Mesenchymal stem cell (in vitro differentiated cells and primary cell): Measurements from ENCODE around the gene PTX4.

Experiments
- DNase-seq: peaks from one replicate; pipeline ENCODE4 v3.0.0-alpha.2; 2013
- H2AFZ ChIP-seq: one replicate; pipeline ENCODE4 v1.6.1; 2013; ENCODE audit warnings: low read depth, mild to moderate bottlenecking, control low read depth, inconsistent platforms, low read length, moderate library complexity
- H2AK5ac ChIP-seq: 2 replicates; pipeline ENCODE4 v1.6.1; 2013; ENCODE audit warnings: low read length, moderate library complexity, mild to moderate bottlenecking, inconsistent platforms; ENCODE audit not compliant: severe bottlenecking
- H2BK120ac ChIP-seq: one replicate; pipeline ENCODE4 v1.6.1; 2013; ENCODE audit warnings: low read depth, mild to moderate bottlenecking, inconsistent platforms, low read length, moderate library complexity
- H2BK12ac ChIP-seq, 2 experiments: one replicate each; pipeline ENCODE4 v1.6.1; 2013; ENCODE audit warnings: inconsistent platforms in 2 of 2, low read length in 2 of 2, mild to moderate bottlenecking in 2 of 2, moderate library complexity in 2 of 2, control low read depth in 1 of 2
- H2BK15ac ChIP-seq: one replicate; pipeline ENCODE4 v1.6.1; 2013; ENCODE audit warnings: mild to moderate bottlenecking, low read depth, inconsistent platforms; ENCODE audit not compliant: poor library complexity, severe bottlenecking
- H2BK5ac ChIP-seq: 2 replicates; pipeline ENCODE4 v1.6.1; 2013; ENCODE audit warnings: low read depth, mild to moderate bottlenecking, low read length, control low read depth, inconsistent platforms; ENCODE audit not compliant: poor library complexity, severe bottlenecking
- H3K14ac ChIP-seq, 2 experiments: one replicate each; pipeline ENCODE4 v1.6.1; 2013; ENCODE audit warnings: inconsistent platforms in 2 of 2, low read length in 2 of 2, control low read depth in 1 of 2, mild to moderate bottlenecking in 1 of 2, moderate library complexity in 1 of 2
- H3K18ac ChIP-seq, 2 experiments: one replicate each; pipeline ENCODE4 v1.6.1; 2013; ENCODE audit warnings: inconsistent platforms in 2 of 2, low read length in 2 of 2, control low read depth in 1 of 2, low read depth in 1 of 2, mild to moderate bottlenecking in 1 of 2
- H3K23ac ChIP-seq, 2 experiments: one replicate each; pipeline ENCODE4 v1.6.1; 2013; ENCODE audit warnings: inconsistent platforms in 2 of 2, low read length in 2 of 2, mild to moderate bottlenecking in 2 of 2, moderate library complexity in 2 of 2, control low read depth in 1 of 2
- H3K27ac ChIP-seq: 2 replicates; pipeline ENCODE4 v1.5.1; 2013; ENCODE audit warnings: mild to moderate bottlenecking, moderate library complexity, low read length, control low read depth, inconsistent platforms; ENCODE audit not compliant: poor library complexity, severe bottlenecking
- H3K27me3 ChIP-seq, 2 experiments: 2 replicates each; pipeline versions ENCODE4 v1.6.1 to v1.7.0; 2013; ENCODE audit warnings: low read length in 2 of 2, mild to moderate bottlenecking in 2 of 2, moderate library complexity in 2 of 2, control low read depth in 1 of 2, inconsistent platforms in 1 of 2; ENCODE audit not compliant: control insufficient read depth in 1 of 2, insufficient read depth in 1 of 2
- H3K36me3 ChIP-seq, 2 experiments: 2 replicates each; pipeline versions ENCODE4 v1.6.1 to v1.7.0; 2013; ENCODE audit warnings: low read length in 2 of 2, control low read depth in 1 of 2, inconsistent platforms in 1 of 2, low read depth in 1 of 2, mild to moderate bottlenecking in 1 of 2; ENCODE audit not compliant: insufficient read depth in 2 of 2, control insufficient read depth in 1 of 2
- H3K4ac ChIP-seq, 2 experiments: one replicate each; pipeline ENCODE4 v1.6.1; 2013; ENCODE audit warnings: inconsistent platforms in 2 of 2, low read length in 2 of 2, mild to moderate bottlenecking in 2 of 2, moderate library complexity in 2 of 2, control low read depth in 1 of 2, low read depth in 1 of 2
- H3K4me1 ChIP-seq: 2 replicates; pipeline ENCODE4 v1.6.1; 2013; ENCODE audit warnings: low read depth, low read length, control low read depth; ENCODE audit not compliant: control insufficient read depth, insufficient read depth
- H3K4me2 ChIP-seq: 2 replicates; pipeline ENCODE4 v1.6.1; 2013; ENCODE audit warnings: low read length, mild to moderate bottlenecking, inconsistent platforms; ENCODE audit not compliant: poor library complexity, severe bottlenecking
- H3K4me3 ChIP-seq, 2 experiments: 2 replicates each; pipeline versions ENCODE4 v1.5.1 to v1.7.0; 2013; ENCODE audit warnings: low read length in 2 of 2, mild to moderate bottlenecking in 2 of 2, control low read depth in 1 of 2, low read depth in 1 of 2; ENCODE audit not compliant: insufficient read depth in 1 of 2
- H3K79me1 ChIP-seq: replicated peaks from 2 replicates; pipeline ENCODE4 v1.6.1; 2013; ENCODE audit warnings: mild to moderate bottlenecking, control low read depth, low read length, inconsistent platforms; ENCODE audit not compliant: poor library complexity, severe bottlenecking
- H3K9ac ChIP-seq: 2 replicates; pipeline ENCODE4 v1.7.0; 2013; ENCODE audit warnings: mild to moderate bottlenecking, low read length, moderate library complexity
- H3K9me3 ChIP-seq: 2 replicates; pipeline ENCODE4 v1.7.0; 2013; ENCODE audit warnings: mild to moderate bottlenecking, low read length; ENCODE audit not compliant: control insufficient read depth
- H4K8ac ChIP-seq: one replicate; pipeline ENCODE4 v1.6.1; 2013; ENCODE audit warnings: inconsistent platforms, mild to moderate bottlenecking, low read length, moderate library complexity
- H4K91ac ChIP-seq: one replicate; pipeline ENCODE4 v1.6.1; 2013; ENCODE audit warnings: mild to moderate bottlenecking, low read length, inconsistent platforms
- WGBS: methylation state at CpG from one replicate; pipeline ENCODE4 v1.1.7; 2013; ENCODE audit warnings: mixed read lengths; 5-methylcytosine and 5-hydroxymethylcytosine counted together

Gene PTX4

DNA sequence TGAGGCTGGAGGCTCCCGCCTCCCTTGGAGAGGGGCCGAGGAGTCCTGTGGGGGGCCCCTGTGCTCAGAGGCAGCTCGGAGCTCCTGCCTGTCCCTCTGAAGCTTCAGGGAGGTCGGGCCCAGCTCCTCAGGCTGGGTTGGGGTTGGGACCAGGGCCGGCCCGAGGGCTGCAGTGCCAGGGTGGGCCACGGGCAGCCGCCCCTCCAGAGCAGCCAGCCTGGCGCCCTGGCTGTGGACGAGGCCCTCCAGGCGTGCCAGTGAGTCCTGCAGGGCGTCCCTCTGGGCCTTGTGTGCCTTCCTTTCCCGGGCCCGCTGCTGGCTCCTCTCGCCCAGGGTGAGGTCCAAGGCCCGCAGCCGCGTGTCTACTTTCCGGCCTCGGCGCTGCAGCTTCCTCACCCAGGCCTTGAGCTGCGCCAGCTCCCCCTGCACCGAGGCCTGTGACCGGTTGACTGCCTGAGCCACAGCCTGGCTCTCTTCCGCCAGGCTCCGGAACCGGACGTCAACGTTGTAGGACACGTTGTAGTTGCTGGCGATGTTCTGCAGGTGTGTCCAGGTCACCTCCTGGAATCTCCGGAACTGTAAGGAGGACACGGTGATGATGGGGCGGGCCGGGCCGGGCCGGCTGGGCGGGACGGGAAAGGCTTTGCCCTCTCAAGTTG is 1.2 kb downstream of the PTX4 start:
- H3K4me2 ChIP-seq: no peak overlapping the region
- no peak overlapping the region for H2AK5ac ChIP-seq
- H4K91ac ChIP-seq: no peak overlapping the region
- no peak for DNase-seq
- H3K23ac ChIP-seq: no peak overlapping the region
- peaks cover 5 to 9% of the 10 kb centered on the region in 2 experiments for H3K27me3 ChIP-seq
- no peak overlapping the region for H2BK12ac ChIP-seq
- no peak overlapping the region for H2BK15ac ChIP-seq
- H3K14ac ChIP-seq: no peak overlapping the region
- no peak overlapping the region for H2AFZ ChIP-seq
- H3K79me1 ChIP-seq: no peaks in the 10 kb centered on the region
- H3K9ac ChIP-seq: no peak overlapping the region
- H4K8ac ChIP-seq: no peak overlapping the region
- no peak overlapping the region for H3K4me3 ChIP-seq
- no peak overlapping the region for H2BK5ac ChIP-seq
- no peak overlapping the region for H3K18ac ChIP-seq
- no peaks in the 10 kb centered on the region for H3K9me3 ChIP-seq
- H3K27ac ChIP-seq: no peak overlapping the region
- no peak overlapping the region for H2BK120ac ChIP-seq
- 93% methylated on average over 39 of the region's 39 CpGs for whole genome bisulfite sequencing
- peaks cover under 1% of the 10 kb centered on the region for H3K4me1 ChIP-seq
- no peaks in the 10 kb centered on the region for H3K36me3 ChIP-seq
- H3K4ac ChIP-seq: no peak overlapping the region

GRCh38 chr16:1486551-1487390 is 2.0 kb downstream of the PTX4 start:
- H4K91ac ChIP-seq: no peak overlapping the region
- no peak overlapping the region for H2AFZ ChIP-seq
- H3K4me2 ChIP-seq: no peak overlapping the region
- H3K18ac ChIP-seq: no peak overlapping the region
- H3K27me3 ChIP-seq: peaks cover 9 to 13% of the 10 kb centered on the region in 2 experiments
- H4K8ac ChIP-seq: peak overlapping the region; percentile 28
- H3K23ac ChIP-seq: no peak overlapping the region
- H3K27ac ChIP-seq: no peak overlapping the region
- H2BK12ac ChIP-seq: no peak overlapping the region
- no peak overlapping the region for H3K4ac ChIP-seq
- no peaks in the 10 kb centered on the region for H3K4me1 ChIP-seq
- no peaks in the 10 kb centered on the region for H3K36me3 ChIP-seq
- no peaks in the 10 kb centered on the region for H3K9me3 ChIP-seq
- no peak overlapping the region for H3K14ac ChIP-seq
- no peak overlapping the region for H2BK120ac ChIP-seq
- no peaks in the 10 kb centered on the region for H3K79me1 ChIP-seq
- H3K9ac ChIP-seq: no peak overlapping the region
- H2BK5ac ChIP-seq: no peak overlapping the region
- no peak overlapping the region for H3K4me3 ChIP-seq
- no peak for DNase-seq
- H2BK15ac ChIP-seq: peak overlapping the region; percentile 28
- 86% methylated on average over 32 of the region's 33 CpGs for WGBS
- no peak overlapping the region for H2AK5ac ChIP-seq

DNA sequence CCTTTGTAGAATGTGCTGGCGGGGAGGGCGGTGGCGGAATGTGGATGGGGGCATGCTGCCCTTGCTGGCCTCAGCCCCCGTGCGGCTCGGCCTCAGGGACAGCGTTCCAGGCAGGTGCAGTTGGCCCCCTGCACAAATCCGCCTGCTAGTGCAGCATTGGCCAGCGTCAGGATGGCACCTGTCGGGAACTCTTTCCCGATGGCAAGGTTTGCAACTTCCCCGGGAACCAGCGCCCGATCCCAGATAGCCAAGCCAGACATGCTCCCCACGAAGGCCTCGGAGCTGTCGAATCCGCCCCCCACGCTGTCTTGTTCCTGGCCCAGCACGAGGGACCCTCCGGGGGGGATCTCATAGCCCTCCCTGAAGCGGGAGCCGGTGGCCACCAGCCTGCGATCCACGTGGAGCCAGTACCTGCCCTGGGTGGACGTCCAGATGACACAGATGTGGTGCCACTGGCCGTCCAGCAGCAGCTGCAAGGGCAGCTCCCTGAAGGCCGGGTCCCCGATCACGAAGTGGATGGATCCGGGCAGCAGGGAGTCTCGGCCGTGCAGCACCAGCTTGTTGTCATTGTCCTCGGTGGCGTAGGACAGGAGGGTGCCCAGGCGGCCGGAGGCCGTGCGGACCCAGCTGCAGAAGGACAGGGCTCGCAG is 2.8 kb downstream of the PTX4 start:
- no peak overlapping the region for H2AFZ ChIP-seq

More for the DNA sequence above, 2.8 kb downstream of the PTX4 start:
- Histone ChIP-seq H3K79me1 (no peaks in the 10 kb centered on the region), H3K4me3 (no peak overlapping the region), H3K9ac (no peak overlapping the region), H2BK12ac (no peak overlapping the region), H2BK120ac (no peak overlapping the region), H3K23ac (no peak overlapping the region), H3K18ac (no peak overlapping the region), H2BK5ac (no peak overlapping the region), H3K4me2 (no peak overlapping the region), H3K4me1 (no peaks in the 10 kb centered on the region), H4K91ac (no peak overlapping the region), H3K9me3 (peaks cover 2% of the 10 kb centered on the region), H3K27me3 (peaks cover 9 to 13% of the 10 kb centered on the region in 2 experiments), H3K27ac (no peak overlapping the region), H4K8ac (no peak overlapping the region), H2AK5ac (no peak overlapping the region), H3K36me3 (no peaks in the 10 kb centered on the region), H2BK15ac (no peak overlapping the region), H3K14ac (no peak overlapping the region), H3K4ac (no peak overlapping the region)
- 90% methylated on average over 40 of the region's 40 CpGs for WGBS
- DNase-seq: no peak
